ENCODE data around the gene AIPL1. TPM values are rescaled to one million over a fixed set of nuclear protein-coding genes. Genes with fewer than 3 reads are reported as not detected.

AIPL1 gene
- total and polyA plus RNA-seq, 2 donors (not counting 3 experiments of a cell fraction or from before 2014, with no cell fraction given): not detected

GRCh38 chr17:6387442-6387841 lies 47.5 kb downstream of the AIPL1 start:
- FAIRE-seq (no peak), DNase-seq (ENCODE audit: low read depth, low spot score) (no peak)
- no peak overlapping the region for H3K9ac ChIP-seq (replicated peaks; ENCODE audit: extremely low read depth, insufficient read depth, low read length)
- H4K20me1 ChIP-seq (replicated peaks; ENCODE audit: control insufficient read depth, extremely low read depth, insufficient read depth, low read length): no peaks in the 10 kb centered on the region
- H3K4me2 ChIP-seq (ENCODE audit: insufficient read depth, low read length): no peak overlapping the region
- H3K27me3 ChIP-seq (ENCODE audit: control insufficient read depth in 2 of 2, insufficient read depth in 2 of 2, low read length in 2 of 2): peaks cover 0 to 2% of the 10 kb centered on the region in 2 experiments
- TF ChIP-seq, protein P1, sequence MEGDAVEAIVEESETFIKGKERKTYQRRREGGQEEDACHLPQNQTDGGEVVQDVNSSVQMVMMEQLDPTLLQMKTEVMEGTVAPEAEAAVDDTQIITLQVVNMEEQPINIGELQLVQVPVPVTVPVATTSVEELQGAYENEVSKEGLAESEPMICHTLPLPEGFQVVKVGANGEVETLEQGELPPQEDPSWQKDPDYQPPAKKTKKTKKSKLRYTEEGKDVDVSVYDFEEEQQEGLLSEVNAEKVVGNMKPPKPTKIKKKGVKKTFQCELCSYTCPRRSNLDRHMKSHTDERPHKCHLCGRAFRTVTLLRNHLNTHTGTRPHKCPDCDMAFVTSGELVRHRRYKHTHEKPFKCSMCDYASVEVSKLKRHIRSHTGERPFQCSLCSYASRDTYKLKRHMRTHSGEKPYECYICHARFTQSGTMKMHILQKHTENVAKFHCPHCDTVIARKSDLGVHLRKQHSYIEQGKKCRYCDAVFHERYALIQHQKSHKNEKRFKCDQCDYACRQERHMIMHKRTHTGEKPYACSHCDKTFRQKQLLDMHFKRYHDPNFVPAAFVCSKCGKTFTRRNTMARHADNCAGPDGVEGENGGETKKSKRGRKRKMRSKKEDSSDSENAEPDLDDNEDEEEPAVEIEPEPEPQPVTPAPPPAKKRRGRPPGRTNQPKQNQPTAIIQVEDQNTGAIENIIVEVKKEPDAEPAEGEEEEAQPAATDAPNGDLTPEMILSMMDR (IDR thresholded peaks at IDR 0.05; ENCODE audit: extremely low read depth in 1 of 2, insufficient read depth in 1 of 2, low read depth in 1 of 2, low read length in 2 of 2): no peak
- TF ChIP-seq GATA2 (IDR thresholded peaks at IDR 0.05; ENCODE audit: insufficient read depth, insufficient read length, low read depth, low read length) (no peak), FOS (IDR thresholded peaks at IDR 0.05; ENCODE audit: borderline replicate concordance, insufficient read depth, low read length) (no peak), POLR2AphosphoS5 (IDR thresholded peaks at IDR 0.05; ENCODE audit: insufficient read depth, low read depth, low read length) (no peak), POLR2A (IDR thresholded peaks at IDR 0.05; ENCODE audit: low read depth, low read length) (no peak), MYC (IDR thresholded peaks at IDR 0.05; ENCODE audit: low read depth, low read length) (no peak), JUN (IDR thresholded peaks at IDR 0.05; ENCODE audit: borderline replicate concordance, insufficient read depth, insufficient read length, low read depth) (no peak), MAX (IDR thresholded peaks at IDR 0.05; ENCODE audit: insufficient read depth, insufficient read length) (no peak), EZH2 (IDR thresholded peaks at IDR 0.05; ENCODE audit: borderline replicate concordance, low read depth, low read length, severe bottlenecking) (no peak)
- ChIA-PET POLR2A (no interaction called here), CTCF (no interaction called here)
- no TSS peak for BruUV-seq (replicated peaks)
- no peaks in the 10 kb centered on the region for H3K36me3 ChIP-seq (ENCODE audit: control insufficient read depth in 2 of 2, extremely low read depth in 1 of 2, insufficient read depth in 2 of 2, low read length in 2 of 2)
- intact Hi-C loops (cut with micrococcal nuclease): no loop called here
- H3K27ac ChIP-seq (ENCODE audit: insufficient read depth, low read depth, low read length): no peak overlapping the region
- no peaks in the 10 kb centered on the region for H3K9me1 ChIP-seq (replicated peaks; ENCODE audit: control insufficient read depth, extremely low read depth, insufficient read depth, low read length)
- H2AFZ ChIP-seq (ENCODE audit: low read depth, low read length): no peak overlapping the region
- dilution Hi-C loops (cut with MboI; ENCODE audit: extremely low pct_ligation_motif_present, low sequenced_read_pairs): no loop called here
- no peak overlapping the region for H3K4me3 ChIP-seq (replicated peaks in 1 of 3; ENCODE audit: insufficient read depth in 1 of 3, low read depth in 1 of 3, low read length in 3 of 3)
- H3K9me3 ChIP-seq (replicated peaks; ENCODE audit: control insufficient read depth, insufficient read depth, low read length): no peaks in the 10 kb centered on the region
- no peaks in the 10 kb centered on the region for H3K4me1 ChIP-seq (ENCODE audit: control insufficient read depth, extremely low read depth, insufficient read depth, low read length)
- H3K79me2 ChIP-seq (ENCODE audit: control insufficient read depth, insufficient read depth, low read length): no peaks in the 10 kb centered on the region

Measured in endothelial cell of umbilical vein (primary cell).